DMS 273 treated with DMSO at 0.1 percent for 48 hours (cell line): Measurements from ENCODE around the gene ADGRV1.
"Not testable (repeated sequence)": the region's sequence is repeated elsewhere in the genome, so short reads cannot be mapped to it uniquely, and the experiment has no call there.

Source experiments
- DNase-seq: peaks from one replicate; lab custom pipeline; 2025; lab: John Stamatoyannopoulos, UW

ADGRV1 gene

GRCh38 chr5:90595766-90596165 lies 37.2 kb downstream of the ADGRV1 start:
- not testable (repeated sequence) for DNase-seq

- DNase-seq, result no peak
Observed at GRCh38 chr5:90598293-90598692, 39.7 kb downstream of the ADGRV1 start.

GRCh38 chr5:90600307-90600706 lies 41.7 kb downstream of the ADGRV1 start:
- DNase-seq, result not testable (repeated sequence)

GRCh38 chr5:90601468-90601867 lies 42.9 kb downstream of the ADGRV1 start:
- no peak for DNase-seq

- DNase-seq, result no peak
Observed at GRCh38 chr5:90602681-90603080, 44.1 kb downstream of the ADGRV1 start.

- DNase-seq, result no peak
Observed at GRCh38 chr5:90606539-90606938, 47.9 kb downstream of the ADGRV1 start.

- DNase-seq, result no peak
Observed at GRCh38 chr5:90612919-90613318, 54.3 kb downstream of the ADGRV1 start.

GRCh38 chr5:90613459-90613858 lies 54.9 kb downstream of the ADGRV1 start:
- DNase-seq, result no peak

- no peak for DNase-seq
Observed at GRCh38 chr5:90613918-90614504, 55.4 kb downstream of the ADGRV1 start.

- DNase-seq, result no peak
Observed at GRCh38 chr5:90615355-90615754, 56.8 kb downstream of the ADGRV1 start.

- DNase-seq, result no peak
Observed at GRCh38 chr5:90618071-90618470, 59.5 kb downstream of the ADGRV1 start.

GRCh38 chr5:90619762-90620161 lies 61.2 kb downstream of the ADGRV1 start:
- DNase-seq, result not testable (repeated sequence)

GRCh38 chr5:90621848-90622247 lies 63.3 kb downstream of the ADGRV1 start:
- DNase-seq, result no peak

GRCh38 chr5:90626493-90626892 lies 67.9 kb downstream of the ADGRV1 start:
- DNase-seq, result no peak

- DNase-seq, result no peak
Observed at GRCh38 chr5:90628492-90628891, 69.9 kb downstream of the ADGRV1 start.

GRCh38 chr5:90632791-90633190 lies 74.2 kb downstream of the ADGRV1 start:
- DNase-seq, result no peak

GRCh38 chr5:90636948-90637347 lies 78.4 kb downstream of the ADGRV1 start:
- no peak for DNase-seq

GRCh38 chr5:90637731-90638130 lies 79.1 kb downstream of the ADGRV1 start:
- DNase-seq, result no peak

- DNase-seq, result no peak
Observed at GRCh38 chr5:90638878-90639277, 80.3 kb downstream of the ADGRV1 start.

GRCh38 chr5:90640484-90641059 lies 82.0 kb downstream of the ADGRV1 start:
- no peak for DNase-seq

GRCh38 chr5:90641528-90641927 lies 82.9 kb downstream of the ADGRV1 start:
- no peak for DNase-seq

GRCh38 chr5:90642706-90643229 lies 84.2 kb downstream of the ADGRV1 start:
- DNase-seq, result no peak

GRCh38 chr5:90644132-90644531 lies 85.5 kb downstream of the ADGRV1 start:
- no peak for DNase-seq

GRCh38 chr5:90645024-90645610 lies 86.5 kb downstream of the ADGRV1 start:
- no peak for DNase-seq
